MM.1S (cell line): ENCODE data around the gene ELMOD1.

Experiments used
- CTCF ChIP-seq: fragments of 300-600 bp; sonication (generic); IDR thresholded peaks from 2 replicates; pipeline ENCODE4 v1.5.1; 2016; ENCODE audit warnings: antibody characterized with exemption, low read length, mixed read lengths
- EZH2 ChIP-seq: fragments of 300-600 bp; sonication (generic); optimal IDR thresholded peaks from 2 replicates; pipeline ENCODE3; 2017; ENCODE audit warnings: low read depth, mild to moderate bottlenecking, antibody characterized with exemption, low read length, mixed read lengths

GRCh38 chr11:107678632-107678971 is 87.7 kb downstream of the ELMOD1 start:
- no peak for TF ChIP-seq EZH2
- no peak for TF ChIP-seq CTCF
